ENCODE measurements around the gene MST1.

DNA sequence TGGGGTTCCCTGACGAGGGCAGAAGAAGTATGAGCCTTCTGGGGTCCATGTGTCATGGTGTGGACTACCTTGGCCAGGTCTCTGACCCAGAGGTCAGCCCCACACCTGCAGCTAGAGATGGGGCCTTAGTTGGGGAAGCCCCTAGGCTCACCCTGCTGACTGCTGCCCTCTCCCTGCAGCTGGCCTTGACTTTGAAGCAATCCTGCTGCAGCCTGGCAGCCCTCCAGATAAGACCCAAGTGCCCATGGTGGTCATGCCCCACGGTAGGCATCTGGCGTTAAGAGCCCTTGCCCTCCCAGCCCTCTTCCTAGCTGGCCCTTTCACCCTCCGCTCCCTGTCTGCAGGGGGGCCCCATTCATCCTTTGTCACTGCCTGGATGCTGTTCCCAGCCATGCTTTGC is 7.7 kb downstream of the MST1 start:
- TF ChIP-seq, protein P1, sequence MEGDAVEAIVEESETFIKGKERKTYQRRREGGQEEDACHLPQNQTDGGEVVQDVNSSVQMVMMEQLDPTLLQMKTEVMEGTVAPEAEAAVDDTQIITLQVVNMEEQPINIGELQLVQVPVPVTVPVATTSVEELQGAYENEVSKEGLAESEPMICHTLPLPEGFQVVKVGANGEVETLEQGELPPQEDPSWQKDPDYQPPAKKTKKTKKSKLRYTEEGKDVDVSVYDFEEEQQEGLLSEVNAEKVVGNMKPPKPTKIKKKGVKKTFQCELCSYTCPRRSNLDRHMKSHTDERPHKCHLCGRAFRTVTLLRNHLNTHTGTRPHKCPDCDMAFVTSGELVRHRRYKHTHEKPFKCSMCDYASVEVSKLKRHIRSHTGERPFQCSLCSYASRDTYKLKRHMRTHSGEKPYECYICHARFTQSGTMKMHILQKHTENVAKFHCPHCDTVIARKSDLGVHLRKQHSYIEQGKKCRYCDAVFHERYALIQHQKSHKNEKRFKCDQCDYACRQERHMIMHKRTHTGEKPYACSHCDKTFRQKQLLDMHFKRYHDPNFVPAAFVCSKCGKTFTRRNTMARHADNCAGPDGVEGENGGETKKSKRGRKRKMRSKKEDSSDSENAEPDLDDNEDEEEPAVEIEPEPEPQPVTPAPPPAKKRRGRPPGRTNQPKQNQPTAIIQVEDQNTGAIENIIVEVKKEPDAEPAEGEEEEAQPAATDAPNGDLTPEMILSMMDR (IDR thresholded peaks at IDR 0.05), result no peak
- TF ChIP-seq POLR2AphosphoS5 (IDR thresholded peaks at IDR 0.05), result no peak
